ENCODE measurements around the gene XCR1.

DNA sequence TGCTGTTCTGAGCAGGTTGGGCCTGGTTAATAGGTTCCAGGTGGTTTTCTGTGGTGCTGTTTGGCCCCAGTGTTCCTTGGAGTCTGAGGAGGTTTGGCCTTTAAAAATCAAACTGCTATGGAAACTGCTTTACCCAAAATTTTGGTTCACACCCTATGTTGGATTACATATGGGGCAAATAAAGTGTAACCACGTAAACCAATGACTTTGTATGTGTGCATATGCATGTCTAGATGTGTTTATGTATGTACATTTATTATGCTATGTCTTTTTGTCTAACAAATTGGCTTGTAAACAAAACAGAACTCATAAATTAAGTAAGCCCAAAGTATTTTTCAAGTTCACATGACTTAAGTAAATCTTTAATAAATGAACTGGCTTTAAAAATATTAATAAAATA, 8.9 kb upstream of the XCR1 start:
- TF ChIP-seq, protein P1, sequence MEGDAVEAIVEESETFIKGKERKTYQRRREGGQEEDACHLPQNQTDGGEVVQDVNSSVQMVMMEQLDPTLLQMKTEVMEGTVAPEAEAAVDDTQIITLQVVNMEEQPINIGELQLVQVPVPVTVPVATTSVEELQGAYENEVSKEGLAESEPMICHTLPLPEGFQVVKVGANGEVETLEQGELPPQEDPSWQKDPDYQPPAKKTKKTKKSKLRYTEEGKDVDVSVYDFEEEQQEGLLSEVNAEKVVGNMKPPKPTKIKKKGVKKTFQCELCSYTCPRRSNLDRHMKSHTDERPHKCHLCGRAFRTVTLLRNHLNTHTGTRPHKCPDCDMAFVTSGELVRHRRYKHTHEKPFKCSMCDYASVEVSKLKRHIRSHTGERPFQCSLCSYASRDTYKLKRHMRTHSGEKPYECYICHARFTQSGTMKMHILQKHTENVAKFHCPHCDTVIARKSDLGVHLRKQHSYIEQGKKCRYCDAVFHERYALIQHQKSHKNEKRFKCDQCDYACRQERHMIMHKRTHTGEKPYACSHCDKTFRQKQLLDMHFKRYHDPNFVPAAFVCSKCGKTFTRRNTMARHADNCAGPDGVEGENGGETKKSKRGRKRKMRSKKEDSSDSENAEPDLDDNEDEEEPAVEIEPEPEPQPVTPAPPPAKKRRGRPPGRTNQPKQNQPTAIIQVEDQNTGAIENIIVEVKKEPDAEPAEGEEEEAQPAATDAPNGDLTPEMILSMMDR (IDR thresholded peaks at IDR 0.05 in 4 of 5, conservative IDR thresholded peaks at IDR 0.05 in 1 of 5), result no peak
- no peak for TF ChIP-seq POLR2A (IDR thresholded peaks at IDR 0.05)
